Measurements from ENCODE around the gene COL23A1.

The COL23A1 gene

GRCh38 chr5:178473854-178474253 lies 116.3 kb downstream of the COL23A1 start:
- peak in 2 of 3 donors; percentile 44 to 57 for DNase-seq

GRCh38 chr5:178472138-178472537 lies 118.1 kb downstream of the COL23A1 start:
- no peak for DNase-seq

- no peak for DNase-seq
These were observed 118.5 kb downstream of the COL23A1 start for GRCh38 chr5:178471711-178472110.

GRCh38 chr5:178470760-178471025 lies 119.5 kb downstream of the COL23A1 start:
- DNase-seq = no peak

GRCh38 chr5:178469975-178470759 lies 120.0 kb downstream of the COL23A1 start:
- peak; percentile 33 to 64 (median 56) for DNase-seq

GRCh38 chr5:178469011-178469974 lies 120.9 kb downstream of the COL23A1 start:
- no peak for DNase-seq

GRCh38 chr5:178468196-178468685 lies 122.0 kb downstream of the COL23A1 start:
- no peak for DNase-seq

- peak; percentile 83 to 90 (median 89) for DNase-seq
These were observed 122.5 kb downstream of the COL23A1 start for GRCh38 chr5:178467568-178468195.

GRCh38 chr5:178467205-178467567 lies 123.0 kb downstream of the COL23A1 start:
- DNase-seq = no peak

- DNase-seq = no peak
These were observed 123.9 kb downstream of the COL23A1 start for GRCh38 chr5:178466342-178466741.

GRCh38 chr5:178465861-178466288 lies 124.3 kb downstream of the COL23A1 start:
- no peak for DNase-seq

- DNase-seq = no peak
These were observed 124.8 kb downstream of the COL23A1 start for GRCh38 chr5:178465228-178465860.

- peak in 1 of 3 donors; percentile 23 for DNase-seq
These were observed 125.7 kb downstream of the COL23A1 start for GRCh38 chr5:178464431-178465048.

GRCh38 chr5:178463321-178464155 lies 126.7 kb downstream of the COL23A1 start:
- no peak for DNase-seq

GRCh38 chr5:178462816-178463215 lies 127.4 kb downstream of the COL23A1 start:
- DNase-seq = peak; percentile 33 to 52 (median 41)

- DNase-seq = no peak
These were observed 128.1 kb downstream of the COL23A1 start for GRCh38 chr5:178462076-178462475.

- peak; percentile 86 to 92 (median 89) for DNase-seq
These were observed 129.0 kb downstream of the COL23A1 start for GRCh38 chr5:178461004-178461730.

GRCh38 chr5:178460598-178460997 lies 129.6 kb downstream of the COL23A1 start:
- DNase-seq = no peak

- no peak for DNase-seq
These were observed 130.0 kb downstream of the COL23A1 start for GRCh38 chr5:178460174-178460573.

- no peak for DNase-seq
These were observed 132.1 kb downstream of the COL23A1 start for GRCh38 chr5:178458140-178458539.

- no peak for DNase-seq
These were observed 132.7 kb downstream of the COL23A1 start for GRCh38 chr5:178457471-178457870.

Data from suppressor macrophage treated with lipopolysaccharide for 1 hour (primary cell).